Measurements from ENCODE around the gene CCDC188. TPM values are rescaled to one million over a fixed set of nuclear protein-coding genes. Genes with fewer than 3 reads are reported as not detected.

The CCDC188 gene
- total and polyA plus RNA-seq, 2 of the 13 experiments (the other 11 are each of a cell fraction or from before 2014, with no cell fraction given): not detected

- Histone ChIP-seq H3K4me1 (ENCODE audit: insufficient read depth, low read length) (peaks cover 45% of the 10 kb centered on the region), H4K20me1 (ENCODE audit: insufficient read depth, low read length) (peaks cover 5% of the 10 kb centered on the region; the same call in 1 of the 2 replicates), H3K9ac (ENCODE audit: insufficient read depth, low read depth, low read length) (peak overlapping the region; percentile 28; the same call in 1 of the 2 replicates), H3K27ac (ENCODE audit: extremely low read length, insufficient read depth, low read length) (peak overlapping the region; percentile 61), H2AFZ (ENCODE audit: low read length) (no peak overlapping the region), H3K27me3 (ENCODE audit: control insufficient read depth in 1 of 2, insufficient read depth in 2 of 2, low read length in 2 of 2) (no peaks in the 10 kb centered on the region), H3K4me3 (replicated peaks in 1 of 3; ENCODE audit: insufficient read depth in 1 of 3, low read depth in 2 of 3, low read length in 3 of 3) (peak overlapping the region in 1 of 3 experiments; percentile 51; a peak in 1 of 6 replicates), H3K4me2 (ENCODE audit: low read depth, low read length) (peak overlapping the region; percentile 88), H3K79me2 (ENCODE audit: insufficient read depth, low read length) (peaks cover 7% of the 10 kb centered on the region), H3K36me3 (replicated peaks in 1 of 2; ENCODE audit: control insufficient read depth in 1 of 2, insufficient read depth in 2 of 2, low read length in 2 of 2) (peaks cover 12 to 35% of the 10 kb centered on the region in 2 experiments), H3K9me3 (ENCODE audit: low read length) (no peaks in the 10 kb centered on the region)
- intact Hi-C loops (cut with micrococcal nuclease; ENCODE audit: unreplicated experiment): loop anchor here (1.0 kb wide), 1 partner anchor 12 kb away; the partner anchor contains the start of gene TRMT2A
- POLR2A ChIA-PET: interaction anchor here (1.3 to 2.1 kb wide), 3 partner anchors 9 to 15 kb away, joined by 3 to 15 read pairs (median 5); partner anchors contain the start of gene TRMT2A
- no TSS peak for BruUV-seq (replicated peaks)
- DNase-seq (ENCODE audit: low spot score): peak; percentile 49
- peak; percentile 56 for ATAC-seq
- WGBS (ENCODE audit: low lambda C conversion rate): 0% methylated on average over 3 of the region's 18 CpGs
- in situ Hi-C loops (cut with HindIII; ENCODE audit: extremely low pct_ligation_motif_present, low pct_unique_long_range_greater_than_20kb): no loop called here
- peak; percentile 18 for FAIRE-seq
- CTCF ChIA-PET (ENCODE audit: low intra/inter-chr PET ratio, low total read pairs): interaction anchor here (0.8 kb wide), 1 partner anchor 159 kb away, joined by 4 read pairs; no protein-coding TSS in a partner anchor
- TF ChIP-seq RCOR2 (CRISPR knock-in tag; IDR thresholded peaks at IDR 0.05) (no peak), MAZ (IDR thresholded peaks at IDR 0.05; ENCODE audit: borderline replicate concordance, low read depth, low read length) (no peak), MAZ (CRISPR knock-in tag; IDR thresholded peaks at IDR 0.05; ENCODE audit: low read depth) (peak; percentile 46; the same call in 1 of the 2 replicates), RFX3 (CRISPR knock-in tag; IDR thresholded peaks at IDR 0.05) (no peak), KDM1A (CRISPR knock-in tag; IDR thresholded peaks at IDR 0.05) (peak; percentile 65; the same call in 1 of the 2 replicates), JUND (CRISPR knock-in tag; IDR thresholded peaks at IDR 0.05) (no peak), SNAI1 (CRISPR knock-in tag; IDR thresholded peaks at IDR 0.05; ENCODE audit: borderline replicate concordance) (peak; percentile 61; the same call in 1 of the 2 replicates), KAT2B (IDR thresholded peaks at IDR 0.05; ENCODE audit: borderline replicate concordance, low read depth, low read length) (no peak), ZNF75D (CRISPR knock-in tag; IDR thresholded peaks at IDR 0.05; ENCODE audit: borderline replicate concordance) (no peak), KDM6A (CRISPR knock-in tag; IDR thresholded peaks at IDR 0.05; ENCODE audit: low read depth) (peak; percentile 51; the same call in 1 of the 2 replicates), ZNF704 (CRISPR knock-in tag; IDR thresholded peaks at IDR 0.05; ENCODE audit: borderline replicate concordance) (0 out of 2 replicates have a peak, but pooled peaks have one; percentile 48), CHCHD3 (CRISPR knock-in tag; IDR thresholded peaks at IDR 0.05) (no peak), ZFP41 (CRISPR knock-in tag; IDR thresholded peaks at IDR 0.05; ENCODE audit: borderline replicate concordance) (no peak), HMG20A (CRISPR knock-in tag; IDR thresholded peaks at IDR 0.05; ENCODE audit: borderline replicate concordance) (peak; percentile 38; the same call in 1 of the 2 replicates), ZNF781 (CRISPR knock-in tag; IDR thresholded peaks at IDR 0.05; ENCODE audit: borderline replicate concordance, not compliant biosample characterization) (no peak)
- TF ChIP-seq, protein P1, sequence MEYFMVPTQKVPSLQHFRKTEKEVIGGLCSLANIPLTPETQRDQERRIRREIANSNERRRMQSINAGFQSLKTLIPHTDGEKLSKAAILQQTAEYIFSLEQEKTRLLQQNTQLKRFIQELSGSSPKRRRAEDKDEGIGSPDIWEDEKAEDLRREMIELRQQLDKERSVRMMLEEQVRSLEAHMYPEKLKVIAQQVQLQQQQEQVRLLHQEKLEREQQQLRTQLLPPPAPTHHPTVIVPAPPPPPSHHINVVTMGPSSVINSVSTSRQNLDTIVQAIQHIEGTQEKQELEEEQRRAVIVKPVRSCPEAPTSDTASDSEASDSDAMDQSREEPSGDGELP (IDR thresholded peaks at IDR 0.05; ENCODE audit: borderline replicate concordance, low read depth): no peak
- TF ChIP-seq, protein P2, sequence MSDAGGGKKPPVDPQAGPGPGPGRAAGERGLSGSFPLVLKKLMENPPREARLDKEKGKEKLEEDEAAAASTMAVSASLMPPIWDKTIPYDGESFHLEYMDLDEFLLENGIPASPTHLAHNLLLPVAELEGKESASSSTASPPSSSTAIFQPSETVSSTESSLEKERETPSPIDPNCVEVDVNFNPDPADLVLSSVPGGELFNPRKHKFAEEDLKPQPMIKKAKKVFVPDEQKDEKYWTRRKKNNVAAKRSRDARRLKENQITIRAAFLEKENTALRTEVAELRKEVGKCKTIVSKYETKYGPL (CRISPR knock-in tag; IDR thresholded peaks at IDR 0.05): no peak
- TF ChIP-seq, protein P3, sequence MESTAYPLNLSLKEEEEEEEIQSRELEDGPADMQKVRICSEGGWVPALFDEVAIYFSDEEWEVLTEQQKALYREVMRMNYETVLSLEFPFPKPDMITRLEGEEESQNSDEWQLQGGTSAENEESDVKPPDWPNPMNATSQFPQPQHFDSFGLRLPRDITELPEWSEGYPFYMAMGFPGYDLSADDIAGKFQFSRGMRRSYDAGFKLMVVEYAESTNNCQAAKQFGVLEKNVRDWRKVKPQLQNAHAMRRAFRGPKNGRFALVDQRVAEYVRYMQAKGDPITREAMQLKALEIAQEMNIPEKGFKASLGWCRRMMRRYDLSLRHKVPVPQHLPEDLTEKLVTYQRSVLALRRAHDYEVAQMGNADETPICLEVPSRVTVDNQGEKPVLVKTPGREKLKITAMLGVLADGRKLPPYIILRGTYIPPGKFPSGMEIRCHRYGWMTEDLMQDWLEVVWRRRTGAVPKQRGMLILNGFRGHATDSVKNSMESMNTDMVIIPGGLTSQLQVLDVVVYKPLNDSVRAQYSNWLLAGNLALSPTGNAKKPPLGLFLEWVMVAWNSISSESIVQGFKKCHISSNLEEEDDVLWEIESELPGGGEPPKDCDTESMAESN (CRISPR knock-in tag; conservative IDR thresholded peaks at IDR 0.05): no peak
These were observed 21.7 kb downstream of the CCDC188 start for GRCh38 chr22:20128902-20129746.
